GM12874 (cell line): ENCODE results near the gene ZRANB3.

Experiments used
- TF ChIP-seq, protein P1 (sequence below): IDR thresholded peaks from 2 replicates; pipeline ENCODE4 v1.5.1; 2011; ENCODE audit warnings: low read depth, mild to moderate bottlenecking, control low read depth, low read length, moderate library complexity; ENCODE audit not compliant: insufficient read depth

The ZRANB3 gene

GRCh38 chr2:135179689-135180088, 351.3 kb downstream of the ZRANB3 start:
- TF ChIP-seq, protein P1, sequence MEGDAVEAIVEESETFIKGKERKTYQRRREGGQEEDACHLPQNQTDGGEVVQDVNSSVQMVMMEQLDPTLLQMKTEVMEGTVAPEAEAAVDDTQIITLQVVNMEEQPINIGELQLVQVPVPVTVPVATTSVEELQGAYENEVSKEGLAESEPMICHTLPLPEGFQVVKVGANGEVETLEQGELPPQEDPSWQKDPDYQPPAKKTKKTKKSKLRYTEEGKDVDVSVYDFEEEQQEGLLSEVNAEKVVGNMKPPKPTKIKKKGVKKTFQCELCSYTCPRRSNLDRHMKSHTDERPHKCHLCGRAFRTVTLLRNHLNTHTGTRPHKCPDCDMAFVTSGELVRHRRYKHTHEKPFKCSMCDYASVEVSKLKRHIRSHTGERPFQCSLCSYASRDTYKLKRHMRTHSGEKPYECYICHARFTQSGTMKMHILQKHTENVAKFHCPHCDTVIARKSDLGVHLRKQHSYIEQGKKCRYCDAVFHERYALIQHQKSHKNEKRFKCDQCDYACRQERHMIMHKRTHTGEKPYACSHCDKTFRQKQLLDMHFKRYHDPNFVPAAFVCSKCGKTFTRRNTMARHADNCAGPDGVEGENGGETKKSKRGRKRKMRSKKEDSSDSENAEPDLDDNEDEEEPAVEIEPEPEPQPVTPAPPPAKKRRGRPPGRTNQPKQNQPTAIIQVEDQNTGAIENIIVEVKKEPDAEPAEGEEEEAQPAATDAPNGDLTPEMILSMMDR: no peak

DNA sequence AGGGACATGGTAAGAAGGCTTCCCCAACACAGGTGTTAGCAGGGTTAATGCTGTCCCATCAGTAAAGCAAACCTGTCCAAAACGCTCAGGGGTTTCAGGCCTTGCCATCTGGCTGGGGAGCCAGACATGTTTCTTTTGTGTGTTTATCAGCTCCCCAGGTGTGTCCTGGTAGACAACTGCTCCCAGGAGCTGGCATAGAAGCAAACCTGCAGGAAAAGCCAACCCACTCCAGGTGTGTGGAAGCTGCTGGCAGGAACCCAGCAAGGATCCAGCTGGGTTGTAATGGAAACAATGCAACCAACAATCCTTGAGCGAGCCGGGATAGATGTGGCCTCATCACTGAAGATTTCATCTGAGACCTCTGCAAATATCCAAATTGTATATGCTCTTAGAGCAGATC, 355.8 kb downstream of the ZRANB3 start:
- TF ChIP-seq, protein P1: no peak

DNA sequence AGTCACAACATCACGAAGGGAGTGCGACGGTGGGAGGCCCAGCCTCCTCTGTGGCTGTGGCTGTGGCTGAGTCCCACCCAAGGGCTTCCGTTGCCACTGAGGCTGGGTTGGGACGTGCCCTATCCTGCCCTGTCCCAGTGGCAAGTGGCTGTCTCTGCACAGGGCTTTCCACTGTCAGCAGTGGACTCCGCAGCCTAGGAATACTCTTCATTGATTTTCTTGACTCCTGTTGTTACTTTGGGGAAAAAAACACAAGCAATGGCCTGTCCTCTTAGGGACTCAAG, 356.3 kb downstream of the ZRANB3 start:
- TF ChIP-seq, protein P1: no peak

- TF ChIP-seq, protein P1: no peak
Observed at GRCh38 chr2:135174049-135174809, 356.8 kb downstream of the ZRANB3 start.

- TF ChIP-seq, protein P1: no peak
Observed at GRCh38 chr2:135169900-135170753, 360.9 kb downstream of the ZRANB3 start.

GRCh38 chr2:135168204-135168856, 362.7 kb downstream of the ZRANB3 start:
- TF ChIP-seq, protein P1: no peak

DNA sequence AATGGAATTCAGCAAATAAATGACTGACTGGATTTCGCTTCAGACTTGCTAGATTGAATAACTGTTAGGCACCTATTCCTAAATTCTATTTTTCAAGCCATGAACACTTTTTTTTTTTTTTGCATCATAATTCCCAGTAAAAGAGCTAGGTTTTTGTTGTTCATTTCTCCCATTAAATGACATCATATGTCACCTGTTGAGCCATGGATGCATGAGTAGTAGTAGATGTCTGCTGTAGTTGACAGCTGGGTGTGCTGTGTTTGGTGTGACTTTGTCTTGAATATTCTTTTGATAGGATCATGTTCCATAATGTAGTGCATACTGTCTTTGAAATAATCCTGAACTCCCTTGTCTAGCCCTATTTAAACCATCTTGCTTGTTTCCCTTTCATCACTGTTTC, 363.7 kb downstream of the ZRANB3 start:
- TF ChIP-seq, protein P1: no peak
